ENCODE data around the gene ITGA2. TPM values are rescaled to one million over a fixed set of nuclear protein-coding genes. Genes with fewer than 3 reads are reported as not detected.

ITGA2 gene
- total RNA-seq, 2 donors from 2014 or later: 18.3 to 19.7 TPM

GRCh38 chr5:53032188-53032587, 43.0 kb downstream of the ITGA2 start:
- H3K27me3 ChIP-seq: no peaks in the 10 kb centered on the region
- no peaks in the 10 kb centered on the region for H3K36me3 ChIP-seq
- H3K27ac ChIP-seq: peak overlapping the region; percentile 38
- no peak overlapping the region for H3K9ac ChIP-seq (ENCODE audit: low read depth in 2 of 2, low read length in 2 of 2)
- intact Hi-C loops (cut with DNase I): no loop called here
- no peak for TF ChIP-seq CTCF (IDR thresholded peaks at IDR 0.05)
- no peaks in the 10 kb centered on the region for H3K9me3 ChIP-seq
- DNase-seq: no peak
- H3K4me3 ChIP-seq: no peak overlapping the region
- no peaks in the 10 kb centered on the region for H3K4me1 ChIP-seq

- DNase-seq: no peak
- Histone ChIP-seq H3K4me1 (no peaks in the 10 kb centered on the region), H3K27me3 (no peaks in the 10 kb centered on the region), H3K9me3 (no peaks in the 10 kb centered on the region), H3K27ac (no peak overlapping the region), H3K36me3 (no peaks in the 10 kb centered on the region), H3K4me3 (no peak overlapping the region), H3K9ac (ENCODE audit: low read depth in 2 of 2, low read length in 2 of 2) (no peak overlapping the region)
- TF ChIP-seq CTCF (IDR thresholded peaks at IDR 0.05): no peak
- intact Hi-C loops (cut with DNase I): loop anchor here (5.0 kb wide), 1 partner anchor 43 kb away; no protein-coding TSS in a partner anchor
These were observed 45.7 kb downstream of the ITGA2 start for GRCh38 chr5:53034832-53035231.

GRCh38 chr5:53035868-53036381, 46.8 kb downstream of the ITGA2 start:
- Histone ChIP-seq H3K4me1 (no peaks in the 10 kb centered on the region), H3K9me3 (no peaks in the 10 kb centered on the region), H3K9ac (ENCODE audit: low read depth in 2 of 2, low read length in 2 of 2) (no peak overlapping the region), H3K27me3 (no peaks in the 10 kb centered on the region), H3K4me3 (no peak overlapping the region), H3K27ac (no peak overlapping the region), H3K36me3 (no peaks in the 10 kb centered on the region)
- intact Hi-C loops (cut with DNase I): loop anchor here (5.0 kb wide), 1 partner anchor 44 kb away; no protein-coding TSS in a partner anchor
- DNase-seq: no peak
- TF ChIP-seq CTCF (IDR thresholded peaks at IDR 0.05): peak; percentile 20

- TF ChIP-seq CTCF (IDR thresholded peaks at IDR 0.05): no peak
- H3K4me3 ChIP-seq: no peak overlapping the region
- H3K27me3 ChIP-seq: no peaks in the 10 kb centered on the region
- H3K9ac ChIP-seq (ENCODE audit: low read depth in 2 of 2, low read length in 2 of 2): no peak overlapping the region
- DNase-seq: no peak
- H3K36me3 ChIP-seq: no peaks in the 10 kb centered on the region
- H3K9me3 ChIP-seq: no peaks in the 10 kb centered on the region
- no peak overlapping the region for H3K27ac ChIP-seq
- no peaks in the 10 kb centered on the region for H3K4me1 ChIP-seq
- intact Hi-C loops (cut with DNase I): loop anchor here (5.0 kb wide), 1 partner anchor 45 kb away; no protein-coding TSS in a partner anchor
These were observed 48.1 kb downstream of the ITGA2 start for GRCh38 chr5:53037141-53037859.

DNA sequence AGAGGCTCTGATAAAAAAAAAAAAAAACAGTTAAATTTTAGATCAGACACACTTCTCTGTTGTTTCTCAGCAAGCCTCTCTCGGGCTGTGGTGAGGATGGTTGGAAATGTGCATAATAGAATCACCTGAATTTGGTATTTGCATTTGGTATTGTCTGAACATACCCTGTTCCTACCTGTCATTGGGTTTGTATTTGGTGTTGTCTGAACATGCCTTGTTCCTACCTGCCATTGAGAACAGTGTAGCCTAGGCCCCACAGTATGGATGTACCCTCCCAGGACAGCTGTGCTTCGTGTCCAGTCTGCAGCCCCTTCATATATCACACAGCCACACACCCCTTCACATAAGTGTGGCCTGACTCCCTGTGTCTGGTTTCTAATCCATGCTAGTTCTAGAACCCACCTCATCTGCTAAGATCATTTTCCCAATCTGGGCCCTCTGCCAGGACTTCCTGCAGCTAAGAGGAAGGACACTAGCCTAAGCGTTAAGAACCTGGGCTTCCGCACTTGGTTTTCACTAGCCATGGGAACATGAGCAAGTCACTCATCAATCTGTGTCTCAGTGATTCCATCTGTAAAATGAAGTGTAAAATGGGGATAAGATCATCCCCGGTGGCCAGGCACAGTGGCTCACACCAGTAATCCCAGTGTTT, 49.2 kb downstream of the ITGA2 start:
- no peak overlapping the region for H3K27ac ChIP-seq
- no peaks in the 10 kb centered on the region for H3K9me3 ChIP-seq
- no peaks in the 10 kb centered on the region for H3K27me3 ChIP-seq
- H3K4me3 ChIP-seq: no peak overlapping the region
- DNase-seq: no peak
- intact Hi-C loops (cut with DNase I): loop anchor here (5.0 kb wide), 1 partner anchor 46 kb away; no protein-coding TSS in a partner anchor
- TF ChIP-seq CTCF (IDR thresholded peaks at IDR 0.05): no peak
- H3K36me3 ChIP-seq: no peaks in the 10 kb centered on the region
- H3K9ac ChIP-seq (ENCODE audit: low read depth in 2 of 2, low read length in 2 of 2): no peak overlapping the region
- no peaks in the 10 kb centered on the region for H3K4me1 ChIP-seq

Data from colonic mucosa (tissue), 4 donors.